ENCODE data around the gene PCA3. TPM values are rescaled to one million over a fixed set of nuclear protein-coding genes. Genes with fewer than 3 reads are reported as not detected.

PCA3 gene
- total and polyA plus RNA-seq, 2 donors (not counting 3 experiments of a cell fraction or from before 2014, with no cell fraction given): 0.86 to 2.5 TPM

DNA sequence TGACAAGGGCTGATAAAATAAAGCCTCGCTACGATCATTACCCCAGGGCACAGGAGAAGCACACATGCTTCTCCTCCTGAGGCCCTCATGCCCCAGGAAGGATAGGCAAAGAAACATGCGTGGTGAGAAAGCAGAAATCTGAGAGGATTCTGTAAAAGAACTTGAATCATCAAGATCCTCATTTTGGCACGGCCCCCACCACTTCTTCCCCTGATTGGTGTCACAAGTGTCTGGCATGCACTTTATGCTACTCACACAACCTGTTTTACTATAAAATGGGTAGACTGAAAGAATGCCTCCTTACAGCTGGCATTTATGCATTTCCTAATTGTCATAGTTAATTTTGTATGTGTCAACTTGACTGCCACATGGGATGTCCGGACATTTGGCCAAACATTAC is 32.1 kb downstream of the PCA3 start:
- TF ChIP-seq, protein P1, sequence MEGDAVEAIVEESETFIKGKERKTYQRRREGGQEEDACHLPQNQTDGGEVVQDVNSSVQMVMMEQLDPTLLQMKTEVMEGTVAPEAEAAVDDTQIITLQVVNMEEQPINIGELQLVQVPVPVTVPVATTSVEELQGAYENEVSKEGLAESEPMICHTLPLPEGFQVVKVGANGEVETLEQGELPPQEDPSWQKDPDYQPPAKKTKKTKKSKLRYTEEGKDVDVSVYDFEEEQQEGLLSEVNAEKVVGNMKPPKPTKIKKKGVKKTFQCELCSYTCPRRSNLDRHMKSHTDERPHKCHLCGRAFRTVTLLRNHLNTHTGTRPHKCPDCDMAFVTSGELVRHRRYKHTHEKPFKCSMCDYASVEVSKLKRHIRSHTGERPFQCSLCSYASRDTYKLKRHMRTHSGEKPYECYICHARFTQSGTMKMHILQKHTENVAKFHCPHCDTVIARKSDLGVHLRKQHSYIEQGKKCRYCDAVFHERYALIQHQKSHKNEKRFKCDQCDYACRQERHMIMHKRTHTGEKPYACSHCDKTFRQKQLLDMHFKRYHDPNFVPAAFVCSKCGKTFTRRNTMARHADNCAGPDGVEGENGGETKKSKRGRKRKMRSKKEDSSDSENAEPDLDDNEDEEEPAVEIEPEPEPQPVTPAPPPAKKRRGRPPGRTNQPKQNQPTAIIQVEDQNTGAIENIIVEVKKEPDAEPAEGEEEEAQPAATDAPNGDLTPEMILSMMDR (IDR thresholded peaks at IDR 0.05; ENCODE audit: extremely low read depth in 1 of 2, insufficient read depth in 1 of 2, low read depth in 1 of 2, low read length in 2 of 2): no peak
- no peak for TF ChIP-seq POLR2AphosphoS5 (IDR thresholded peaks at IDR 0.05; ENCODE audit: insufficient read depth, low read depth, low read length)
- TF ChIP-seq MYC (IDR thresholded peaks at IDR 0.05; ENCODE audit: low read depth, low read length): no peak
- TF ChIP-seq GATA2 (IDR thresholded peaks at IDR 0.05; ENCODE audit: insufficient read depth, insufficient read length, low read depth, low read length): no peak
- TF ChIP-seq EZH2 (IDR thresholded peaks at IDR 0.05; ENCODE audit: borderline replicate concordance, low read depth, low read length, severe bottlenecking): no peak
- TF ChIP-seq, protein P2, sequence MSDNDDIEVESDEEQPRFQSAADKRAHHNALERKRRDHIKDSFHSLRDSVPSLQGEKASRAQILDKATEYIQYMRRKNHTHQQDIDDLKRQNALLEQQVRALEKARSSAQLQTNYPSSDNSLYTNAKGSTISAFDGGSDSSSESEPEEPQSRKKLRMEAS (IDR thresholded peaks at IDR 0.05; ENCODE audit: insufficient read depth, insufficient read length): no peak
- TF ChIP-seq FOS (IDR thresholded peaks at IDR 0.05; ENCODE audit: borderline replicate concordance, insufficient read depth, low read length): no peak
- TF ChIP-seq POLR2A (IDR thresholded peaks at IDR 0.05; ENCODE audit: low read depth, low read length): no peak
- intact Hi-C loops (cut with micrococcal nuclease): no loop called here
- Histone ChIP-seq H3K4me2 (ENCODE audit: insufficient read depth, low read length) (no peak overlapping the region), H3K9ac (replicated peaks; ENCODE audit: extremely low read depth, insufficient read depth, low read length) (no peak overlapping the region), H4K20me1 (replicated peaks; ENCODE audit: control insufficient read depth, extremely low read depth, insufficient read depth, low read length) (no peaks in the 10 kb centered on the region), H2AFZ (ENCODE audit: low read depth, low read length) (no peak overlapping the region), H3K4me3 (replicated peaks in 1 of 3; ENCODE audit: insufficient read depth in 1 of 3, low read depth in 1 of 3, low read length in 3 of 3) (no peak overlapping the region), H3K9me3 (replicated peaks; ENCODE audit: control insufficient read depth, insufficient read depth, low read length) (no peaks in the 10 kb centered on the region), H3K4me1 (ENCODE audit: control insufficient read depth, extremely low read depth, insufficient read depth, low read length) (no peaks in the 10 kb centered on the region), H3K9me1 (replicated peaks; ENCODE audit: control insufficient read depth, extremely low read depth, insufficient read depth, low read length) (no peaks in the 10 kb centered on the region), H3K79me2 (ENCODE audit: control insufficient read depth, insufficient read depth, low read length) (no peaks in the 10 kb centered on the region), H3K36me3 (ENCODE audit: control insufficient read depth in 2 of 2, extremely low read depth in 1 of 2, insufficient read depth in 2 of 2, low read length in 2 of 2) (no peaks in the 10 kb centered on the region), H3K27me3 (ENCODE audit: control insufficient read depth in 2 of 2, insufficient read depth in 2 of 2, low read length in 2 of 2) (peaks cover 4 to 8% of the 10 kb centered on the region in 2 experiments), H3K27ac (ENCODE audit: insufficient read depth, low read depth, low read length) (no peak overlapping the region)
- no peak for FAIRE-seq
- BruUV-seq (replicated peaks): no TSS peak
- ChIA-PET POLR2A (no interaction called here), CTCF (no interaction called here)
- DNase-seq (ENCODE audit: low read depth, low spot score): no peak
- dilution Hi-C loops (cut with MboI; ENCODE audit: extremely low pct_ligation_motif_present, low sequenced_read_pairs): no loop called here

Measured in endothelial cell of umbilical vein (primary cell).